ENCODE measurements around the gene CDK14.
"Not testable (repeated sequence)": the region's sequence is repeated elsewhere in the genome, so short reads cannot be mapped to it uniquely, and the experiment has no call there.

CDK14 gene

GRCh38 chr7:91135300-91135699 lies 539.2 kb downstream of the CDK14 start:
- DNase-seq = no peak

GRCh38 chr7:91135703-91136430 lies 539.7 kb downstream of the CDK14 start:
- DNase-seq = no peak

GRCh38 chr7:91137153-91137787 lies 541.1 kb downstream of the CDK14 start:
- no peak for DNase-seq

GRCh38 chr7:91137788-91138368 lies 541.8 kb downstream of the CDK14 start:
- no peak for DNase-seq

- no peak for DNase-seq
Measured at GRCh38 chr7:91140286-91140685, 544.2 kb downstream of the CDK14 start.

GRCh38 chr7:91140982-91141381 lies 544.9 kb downstream of the CDK14 start:
- DNase-seq = no peak

- DNase-seq = no peak
Measured at GRCh38 chr7:91142743-91143142, 546.6 kb downstream of the CDK14 start.

GRCh38 chr7:91149341-91150246 lies 553.5 kb downstream of the CDK14 start:
- DNase-seq = no peak

GRCh38 chr7:91151916-91152315 lies 555.8 kb downstream of the CDK14 start:
- DNase-seq = no peak

GRCh38 chr7:91156316-91157185 lies 560.4 kb downstream of the CDK14 start:
- DNase-seq = no peak

GRCh38 chr7:91157579-91158320 lies 561.6 kb downstream of the CDK14 start:
- DNase-seq = no peak

GRCh38 chr7:91162436-91162835 lies 566.3 kb downstream of the CDK14 start:
- DNase-seq = no peak

GRCh38 chr7:91164506-91164905 lies 568.4 kb downstream of the CDK14 start:
- no peak for DNase-seq

GRCh38 chr7:91165006-91165845 lies 569.1 kb downstream of the CDK14 start:
- no peak for DNase-seq

- no peak for DNase-seq
Measured at GRCh38 chr7:91165846-91166230, 569.7 kb downstream of the CDK14 start.

GRCh38 chr7:91168871-91169829 lies 573.0 kb downstream of the CDK14 start:
- DNase-seq = no peak

- DNase-seq = no peak
Measured at GRCh38 chr7:91169830-91170191, 573.7 kb downstream of the CDK14 start.

GRCh38 chr7:91173265-91173664 lies 577.1 kb downstream of the CDK14 start:
- DNase-seq = not testable (repeated sequence)

GRCh38 chr7:91180746-91181145 lies 584.6 kb downstream of the CDK14 start:
- DNase-seq = no peak
